ENCODE data around the gene OR2V2.
A peak's percentile ranks its signal among the peaks of the same experiment; 100 is the strongest.

The OR2V2 gene

GRCh38 chr5:181195249-181195761 lies 47.9 kb downstream of the OR2V2 start:
- Histone ChIP-seq H3K4me1 (ENCODE audit: control insufficient read depth, low read length) (peaks cover 34% of the 10 kb centered on the region), H3K27me3 (ENCODE audit: control insufficient read depth, low read length) (peaks cover 7% of the 10 kb centered on the region), H3F3A (ENCODE audit: control insufficient read depth, insufficient read depth) (peaks cover 14% of the 10 kb centered on the region)

GRCh38 chr5:181197326-181197951 lies 50.1 kb downstream of the OR2V2 start:
- no peaks in the 10 kb centered on the region for H4K20me1 ChIP-seq (ENCODE audit: control insufficient read depth, insufficient read depth, low read depth, low read length)
- no peak overlapping the region for H3K27ac ChIP-seq (ENCODE audit: low read depth, low read length)
- H3K9me2 ChIP-seq (replicated peaks; ENCODE audit: control insufficient read depth, low read length) = no peaks in the 10 kb centered on the region
- peaks cover 21% of the 10 kb centered on the region for H3F3A ChIP-seq (ENCODE audit: control insufficient read depth, insufficient read depth)
- no peak overlapping the region for H3K4me3 ChIP-seq (ENCODE audit: low read length)
- peaks cover 6% of the 10 kb centered on the region for H3K79me2 ChIP-seq (ENCODE audit: control insufficient read depth, low read length)
- no peak overlapping the region for H3K4me2 ChIP-seq (ENCODE audit: low read length)
- H3K9me3 ChIP-seq (ENCODE audit: control insufficient read depth, insufficient read depth, low read length) = no peaks in the 10 kb centered on the region
- no peak for TF ChIP-seq EZH2phosphoT487 (IDR thresholded peaks at IDR 0.05; ENCODE audit: borderline replicate concordance, low read length)
- TF ChIP-seq CTCF (IDR thresholded peaks at IDR 0.05; ENCODE audit: low read depth, low read length, poor library complexity, severe bottlenecking) = no peak
- peaks cover 23% of the 10 kb centered on the region for H3K27me3 ChIP-seq (ENCODE audit: control insufficient read depth, low read length)
- H3K36me3 ChIP-seq (ENCODE audit: control insufficient read depth, low read length) = no peaks in the 10 kb centered on the region
- H3K4me1 ChIP-seq (ENCODE audit: control insufficient read depth, low read length) = peaks cover 40% of the 10 kb centered on the region

More at GRCh38 chr5:181195249-181195761, 47.9 kb downstream of the OR2V2 start:
- no peaks in the 10 kb centered on the region for H3K36me3 ChIP-seq (ENCODE audit: control insufficient read depth, low read length)
- no peaks in the 10 kb centered on the region for H3K9me2 ChIP-seq (replicated peaks; ENCODE audit: control insufficient read depth, low read length)
- H3K4me3 ChIP-seq (ENCODE audit: low read length) = no peak overlapping the region
- H3K79me2 ChIP-seq (ENCODE audit: control insufficient read depth, low read length) = peaks cover 9% of the 10 kb centered on the region
- no peaks in the 10 kb centered on the region for H3K9me3 ChIP-seq (ENCODE audit: control insufficient read depth, insufficient read depth, low read length)
- H3K27ac ChIP-seq (ENCODE audit: low read depth, low read length) = no peak overlapping the region
- no peak for TF ChIP-seq CTCF (IDR thresholded peaks at IDR 0.05; ENCODE audit: low read depth, low read length, poor library complexity, severe bottlenecking)
- no peaks in the 10 kb centered on the region for H4K20me1 ChIP-seq (ENCODE audit: control insufficient read depth, insufficient read depth, low read depth, low read length)
- H3K4me2 ChIP-seq (ENCODE audit: low read length) = no peak overlapping the region

- TF ChIP-seq CTCF (IDR thresholded peaks at IDR 0.05; ENCODE audit: low read depth, low read length, poor library complexity, severe bottlenecking) (no peak), EZH2phosphoT487 (IDR thresholded peaks at IDR 0.05; ENCODE audit: borderline replicate concordance, low read length) (no peak)
- H3K27ac ChIP-seq (ENCODE audit: low read depth, low read length) = no peak overlapping the region
- H3K4me2 ChIP-seq (ENCODE audit: low read length) = peak overlapping the region; percentile 34
- peaks cover 29% of the 10 kb centered on the region for H3K27me3 ChIP-seq (ENCODE audit: control insufficient read depth, low read length)
- H4K20me1 ChIP-seq (ENCODE audit: control insufficient read depth, insufficient read depth, low read depth, low read length) = no peaks in the 10 kb centered on the region
- no peaks in the 10 kb centered on the region for H3K79me2 ChIP-seq (ENCODE audit: control insufficient read depth, low read length)
- no peaks in the 10 kb centered on the region for H3K9me3 ChIP-seq (ENCODE audit: control insufficient read depth, insufficient read depth, low read length)
- H3F3A ChIP-seq (ENCODE audit: control insufficient read depth, insufficient read depth) = peaks cover 16% of the 10 kb centered on the region
- H3K9me2 ChIP-seq (replicated peaks; ENCODE audit: control insufficient read depth, low read length) = no peaks in the 10 kb centered on the region
- peaks cover 33% of the 10 kb centered on the region for H3K4me1 ChIP-seq (ENCODE audit: control insufficient read depth, low read length)
- 0 out of 2 replicates have a peak overlapping the region, but pooled peaks have one; percentile 26 for H3K4me3 ChIP-seq (ENCODE audit: low read length)
- H3K36me3 ChIP-seq (ENCODE audit: control insufficient read depth, low read length) = no peaks in the 10 kb centered on the region
Measured at GRCh38 chr5:181198106-181198685, 50.8 kb downstream of the OR2V2 start.

All from DOHH2 (cell line).